Cardiac muscle cell (in vitro differentiated cells and primary cell): ENCODE results near the gene CRYBB1. TPM values are rescaled to one million over a fixed set of nuclear protein-coding genes. Genes with fewer than 3 reads are reported as not detected.

Experiments used
- DNase-seq, 2 donors: peaks; one replicate each; pipeline versions ENCODE4 v3.0.0 to v3.0.0-alpha.2; 2010 to 2017; ENCODE audit warnings: low read depth in 1 of 2, low spot score in 1 of 2
- H3K27ac ChIP-seq: fragments of 200-600 bp; sonication (generic); 2 replicates; pipeline ENCODE4 v1.5.1; 2016
- H3K27me3 ChIP-seq: fragments of 200-600 bp; sonication (generic); 2 replicates; pipeline ENCODE4 v1.6.0; 2016; ENCODE audit warnings: control low read depth
- H3K36me3 ChIP-seq: fragments of 200-600 bp; sonication (generic); 2 replicates; pipeline ENCODE4 v1.5.1; 2016; ENCODE audit warnings: control low read depth
- H3K4me1 ChIP-seq: fragments of 200-600 bp; sonication (generic); 2 replicates; pipeline ENCODE4 v1.8.1; 2017; ENCODE audit warnings: low read depth, mild to moderate bottlenecking, mixed run types
- H3K4me3 ChIP-seq: fragments of 200-600 bp; sonication (generic); 2 replicates; pipeline ENCODE4 v1.5.1; 2016; ENCODE audit warnings: mild to moderate bottlenecking
- H3K9me3 ChIP-seq: fragments of 200-600 bp; sonication (generic); 2 replicates; pipeline ENCODE4 v1.5.1; 2017; ENCODE audit warnings: low read depth, mild to moderate bottlenecking, control low read depth
- CTCF ChIP-seq: IDR thresholded peaks from 2 replicates; pipeline ENCODE4 v1.5.1; 2012; ENCODE audit warnings: low read depth, mild to moderate bottlenecking, low read length
- polyA plus RNA-seq: library from polyadenylated mRNA; unstranded; fragments of >200 nt; fragmentation: Nextera tagmentation; extraction: Ambion mirVana; gene quantifications from 2 replicates; pipeline ENCODE4 v1.2.1, GENCODE V29; 2016
- total RNA-seq: library from RNA; depleted of rRNA; stranded (reverse); fragments of >200 nt; gene quantifications from 2 replicates; pipeline ENCODE4 v1.2.3, GENCODE V29; 2016

CRYBB1 gene
- total and polyA plus RNA-seq, 2 experiments from 2014 or later: not detected

- DNase-seq: no peak
- Histone ChIP-seq H3K4me1 (no peaks in the 10 kb centered on the region), H3K27ac (no peak overlapping the region), H3K4me3 (no peak overlapping the region), H3K27me3 (no peaks in the 10 kb centered on the region), H3K36me3 (no peaks in the 10 kb centered on the region), H3K9me3 (no peaks in the 10 kb centered on the region)
- TF ChIP-seq CTCF: no peak
These were observed 55.9 kb downstream of the CRYBB1 start for GRCh38 chr22:26561756-26562417.

GRCh38 chr22:26559961-26560575, 57.8 kb downstream of the CRYBB1 start:
- Histone ChIP-seq H3K4me1 (no peaks in the 10 kb centered on the region), H3K27ac (no peak overlapping the region)
- no peak for TF ChIP-seq CTCF

GRCh38 chr22:26558248-26558895, 59.5 kb downstream of the CRYBB1 start:
- no peaks in the 10 kb centered on the region for H3K4me1 ChIP-seq
- TF ChIP-seq CTCF: no peak
- DNase-seq: peak in 1 of 2 donors; percentile 27
- H3K4me3 ChIP-seq: no peak overlapping the region
- no peaks in the 10 kb centered on the region for H3K27me3 ChIP-seq
- H3K36me3 ChIP-seq: no peaks in the 10 kb centered on the region
- H3K27ac ChIP-seq: no peak overlapping the region
- no peaks in the 10 kb centered on the region for H3K9me3 ChIP-seq

More at GRCh38 chr22:26559961-26560575, 57.8 kb downstream of the CRYBB1 start:
- H3K4me3 ChIP-seq: no peak overlapping the region
- H3K9me3 ChIP-seq: no peaks in the 10 kb centered on the region
- no peaks in the 10 kb centered on the region for H3K27me3 ChIP-seq
- H3K36me3 ChIP-seq: no peaks in the 10 kb centered on the region
- DNase-seq: no peak

GRCh38 chr22:26556904-26557303, 60.9 kb downstream of the CRYBB1 start:
- H3K4me1 ChIP-seq: no peaks in the 10 kb centered on the region
- DNase-seq: no peak
- H3K4me3 ChIP-seq: no peak overlapping the region
- no peaks in the 10 kb centered on the region for H3K36me3 ChIP-seq
- no peak overlapping the region for H3K27ac ChIP-seq
- no peaks in the 10 kb centered on the region for H3K9me3 ChIP-seq
- no peaks in the 10 kb centered on the region for H3K27me3 ChIP-seq
- TF ChIP-seq CTCF: no peak

GRCh38 chr22:26555478-26555877, 62.3 kb downstream of the CRYBB1 start:
- H3K4me1 ChIP-seq: no peaks in the 10 kb centered on the region
- H3K36me3 ChIP-seq: no peaks in the 10 kb centered on the region
- no peaks in the 10 kb centered on the region for H3K9me3 ChIP-seq
- TF ChIP-seq CTCF: no peak
- H3K27ac ChIP-seq: no peak overlapping the region
- no peak for DNase-seq
- no peak overlapping the region for H3K4me3 ChIP-seq
- no peaks in the 10 kb centered on the region for H3K27me3 ChIP-seq
